HG03045 (cell line): ENCODE results near the gene CRYM.
A peak's percentile ranks its signal among the peaks of the same experiment; 100 is the strongest.
"Not testable (repeated sequence)": the region's sequence is repeated elsewhere in the genome, so short reads cannot be mapped to it uniquely, and the experiment has no call there.

Experiments used
- ATAC-seq: cut with Tn5 transposase; IDR thresholded peaks from one replicate; pipeline ENCODE4 v1.9.1; 2021; ENCODE audit warnings: mild to moderate bottlenecking, moderate library complexity; ENCODE audit not compliant: unreplicated experiment

The CRYM gene

DNA sequence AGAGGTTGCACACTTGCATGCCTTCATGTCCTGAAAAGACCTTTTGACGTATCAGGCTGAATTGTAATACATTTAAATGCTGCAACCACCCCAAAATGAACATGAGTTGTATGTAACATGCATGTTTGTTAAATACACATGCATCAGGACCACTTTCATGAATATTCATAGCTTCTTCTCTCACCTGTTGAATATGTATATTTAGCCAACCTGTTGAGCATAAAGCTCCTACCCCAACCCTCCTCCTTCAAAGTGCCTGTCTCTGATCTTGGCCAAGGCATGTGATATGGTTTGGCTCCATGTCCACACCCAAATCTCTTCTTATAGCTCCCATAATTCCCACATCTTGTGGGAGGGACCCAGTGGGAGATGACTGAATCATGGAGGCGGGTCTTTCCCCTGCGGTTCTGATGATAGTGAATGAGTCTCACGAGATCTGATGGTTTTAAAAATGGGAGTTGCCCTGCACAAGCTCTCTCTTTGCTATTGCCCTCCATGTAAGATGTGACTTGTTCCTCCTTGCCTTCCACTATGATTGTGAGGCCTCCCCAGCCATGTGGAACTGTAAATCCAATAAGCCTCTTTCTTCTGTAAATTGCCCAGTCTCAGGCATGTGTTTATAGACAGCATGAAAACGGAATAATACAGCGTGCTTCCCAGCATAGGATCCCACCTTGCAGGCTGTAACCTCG lies 3.8 kb upstream of the CRYM start:
- no peak for ATAC-seq

DNA sequence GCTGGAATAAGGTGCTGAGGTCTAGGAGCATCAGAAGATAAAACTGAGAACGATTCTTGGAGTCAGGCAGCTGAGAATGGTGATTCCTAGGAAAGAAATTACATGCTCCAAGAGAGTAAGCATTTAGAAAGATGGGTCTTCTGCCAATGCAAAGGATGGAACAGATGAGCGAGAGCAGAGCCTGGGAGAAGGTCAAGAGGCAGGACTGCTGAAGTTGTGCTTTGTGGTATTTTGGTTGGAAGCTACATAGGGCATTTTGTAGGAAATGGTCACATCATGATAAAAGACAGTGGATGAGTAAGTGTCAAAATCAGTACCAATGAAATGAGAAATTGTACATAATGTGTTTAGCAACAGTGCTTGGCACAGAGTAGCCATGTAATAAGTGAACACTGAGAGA lies 1.4 kb upstream of the CRYM start:
- no peak for ATAC-seq

DNA sequence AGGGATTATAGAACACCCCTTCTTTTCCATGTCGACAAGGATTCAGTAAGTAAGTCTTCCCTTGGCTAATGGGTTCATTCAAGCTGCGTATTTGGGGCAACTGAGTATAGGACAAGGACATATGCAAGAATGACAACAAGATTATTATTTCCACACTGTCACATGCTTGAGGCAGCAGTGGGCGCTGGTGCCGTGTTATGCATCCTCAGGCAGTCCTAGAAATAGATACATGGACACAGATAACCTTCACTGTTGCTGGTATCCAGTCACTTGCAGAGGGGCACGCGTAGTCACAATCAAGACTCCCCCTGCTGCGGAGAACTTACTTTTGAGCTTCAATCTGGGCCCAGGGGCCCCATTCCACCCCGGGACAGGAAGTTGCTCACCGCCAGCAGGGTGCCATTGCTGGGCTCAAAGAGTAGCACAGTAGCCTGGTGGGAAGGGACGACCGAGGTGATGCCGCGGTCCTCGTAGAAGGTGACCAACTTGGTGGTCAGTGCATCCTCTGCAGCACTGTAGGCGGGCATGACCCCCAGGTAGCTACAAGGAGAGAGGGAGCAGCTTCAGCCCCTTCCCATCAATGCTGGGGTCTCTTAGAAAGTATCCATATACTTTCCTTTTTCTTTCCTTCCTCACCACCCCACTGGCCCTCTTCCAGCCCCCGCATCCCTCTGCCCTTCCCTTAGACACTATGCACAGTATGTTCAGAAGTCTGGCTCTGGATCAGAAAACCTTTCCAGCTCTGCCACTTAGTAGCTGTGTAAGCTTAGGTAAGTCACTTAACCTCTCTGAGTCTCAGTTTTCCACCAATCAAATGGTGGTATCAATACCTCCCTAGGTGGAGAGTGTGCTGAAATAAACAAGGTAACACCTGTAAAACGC lies 804 bp downstream of the CRYM start:
- no peak for ATAC-seq

DNA sequence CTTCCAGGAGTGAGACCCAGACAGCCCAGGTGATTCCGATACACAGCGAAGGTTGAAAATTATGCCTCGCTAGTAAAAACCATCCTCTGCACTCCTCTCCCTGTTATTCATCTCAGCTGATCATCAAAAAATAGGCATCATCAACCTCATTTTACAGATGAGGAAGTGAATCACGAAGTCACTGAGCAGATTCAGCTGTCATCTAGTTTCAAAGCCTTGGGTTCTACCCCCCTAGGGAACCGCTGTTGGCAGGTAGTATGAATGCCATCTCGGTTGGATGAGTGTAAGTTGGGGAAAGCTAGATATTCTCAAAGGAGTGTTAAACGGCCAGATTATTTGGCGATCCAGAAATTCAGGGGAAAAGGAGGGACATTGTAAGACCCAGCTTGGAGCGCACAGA lies 2.0 kb downstream of the CRYM start:
- no peak for ATAC-seq

DNA sequence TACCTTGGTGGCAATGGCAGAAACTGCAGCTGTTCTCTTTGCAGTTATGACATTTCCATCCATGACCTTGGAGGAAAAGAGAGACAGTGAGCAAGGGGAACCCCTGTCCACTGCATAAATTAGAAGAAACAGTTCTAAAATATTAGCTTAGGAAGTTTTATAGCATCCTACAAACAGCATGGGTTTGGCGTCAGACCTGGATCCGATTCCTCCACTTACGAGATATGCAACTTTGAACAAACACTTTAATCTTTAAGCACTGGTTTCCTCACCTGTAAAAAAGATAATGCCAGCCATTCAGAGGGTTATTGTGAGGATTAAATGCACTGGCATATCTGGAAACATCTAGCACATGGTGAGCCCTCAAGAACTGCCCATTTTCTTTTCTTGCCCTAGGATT lies 2.6 kb downstream of the CRYM start:
- ATAC-seq: no peak

DNA sequence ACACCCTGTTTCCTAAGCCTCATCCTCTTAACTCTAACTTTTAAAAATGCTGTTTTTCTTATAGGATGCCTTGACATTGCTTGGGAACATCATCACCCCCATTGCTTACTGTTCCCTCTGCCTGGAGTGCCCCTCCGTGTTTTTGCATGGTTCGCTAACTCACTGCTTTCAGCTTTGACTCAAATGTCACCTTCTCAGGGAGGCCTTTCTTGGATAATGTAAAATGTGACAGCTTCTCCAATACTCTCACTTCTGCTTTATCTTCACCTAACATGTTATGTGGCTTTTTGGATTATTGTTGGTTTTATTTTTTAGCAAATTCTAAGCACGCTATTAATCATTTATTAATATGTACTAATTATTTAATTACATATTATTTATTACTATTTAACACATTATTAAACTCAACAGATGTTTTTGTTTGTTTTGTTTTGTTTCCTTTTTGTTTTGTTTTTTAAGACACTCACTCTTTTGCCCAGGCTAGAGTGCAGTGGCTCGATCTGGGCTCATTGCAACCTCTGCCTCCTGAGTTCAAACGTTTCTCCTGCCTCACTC lies 3.8 kb downstream of the CRYM start:
- no peak for ATAC-seq

DNA sequence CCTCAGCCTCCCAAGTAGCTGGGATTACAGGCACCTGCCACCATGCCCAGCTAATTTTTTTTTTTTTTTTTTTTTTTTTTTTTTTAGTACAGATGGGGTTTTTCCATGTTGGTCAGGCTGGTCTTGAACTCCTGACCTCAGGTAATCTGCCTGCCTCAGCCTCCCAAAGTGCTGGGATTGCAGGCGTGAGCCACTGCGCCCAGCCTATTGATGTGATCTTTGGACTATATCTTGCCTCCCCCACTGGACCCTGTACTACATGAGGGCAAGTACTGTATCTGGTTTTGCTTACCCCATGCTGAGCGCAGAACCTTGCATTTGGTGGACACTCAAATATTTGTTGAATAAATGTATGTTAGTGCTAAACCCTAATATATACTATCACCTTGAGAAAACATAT lies 5.3 kb downstream of the CRYM start:
- ATAC-seq: not testable (repeated sequence)

DNA sequence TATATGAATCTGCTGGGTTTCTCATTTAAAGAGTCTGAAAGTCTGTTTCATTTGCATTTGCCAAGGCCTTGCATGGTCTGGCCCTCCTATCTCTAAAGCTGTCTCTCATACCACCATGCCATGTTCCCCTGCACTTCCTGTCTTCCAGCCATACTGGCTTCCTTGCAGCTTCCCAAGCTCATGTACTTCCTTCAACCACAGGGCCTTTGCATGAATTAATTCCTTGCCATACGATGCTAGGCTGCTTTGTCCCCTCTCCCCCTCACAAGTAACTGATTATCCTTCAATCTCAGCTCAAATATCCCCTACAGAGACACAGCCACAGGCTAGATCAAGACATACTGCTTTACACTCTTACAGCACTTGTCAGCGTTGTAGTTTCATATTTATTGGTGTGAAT lies 5.8 kb downstream of the CRYM start:
- no peak for ATAC-seq

DNA sequence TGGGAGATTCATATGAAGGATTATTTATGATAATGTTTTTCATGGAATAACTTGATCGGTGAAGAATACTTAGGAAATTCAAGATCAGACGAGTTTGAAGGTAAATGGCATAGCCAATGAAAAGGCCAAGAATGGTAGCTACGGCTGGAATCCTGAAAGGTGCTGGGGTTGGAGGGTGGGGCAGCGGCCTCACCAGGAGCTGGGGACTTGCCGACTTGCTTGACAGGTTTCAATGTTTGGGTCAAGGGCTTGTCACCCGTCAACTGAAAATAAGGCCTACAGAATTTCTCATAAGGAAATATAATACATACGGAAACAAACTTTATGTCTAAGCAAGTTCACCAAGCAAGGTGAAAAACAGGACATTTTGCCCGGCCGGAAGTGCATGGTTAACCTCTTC lies 9.9 kb downstream of the CRYM start:
- ATAC-seq: no peak

DNA sequence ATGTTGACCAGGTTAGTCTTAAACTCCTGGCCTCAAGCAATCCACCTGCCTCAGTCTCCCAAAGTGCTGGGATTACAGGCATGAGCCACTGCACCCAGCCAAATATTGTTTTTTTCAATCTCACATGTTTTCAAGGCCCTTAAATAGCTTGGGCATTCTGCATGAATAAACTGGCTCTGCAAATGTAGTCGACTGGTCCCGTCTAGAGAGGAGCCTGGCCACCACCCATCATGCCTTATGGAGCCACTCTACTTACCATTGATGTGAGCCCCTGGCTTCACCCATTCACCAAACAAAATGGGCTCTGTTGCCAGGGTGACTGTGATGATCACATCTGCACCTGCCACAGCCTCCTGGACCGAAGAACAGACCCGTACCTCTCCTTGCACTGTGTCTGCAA lies 10.8 kb downstream of the CRYM start:
- ATAC-seq: no peak

DNA sequence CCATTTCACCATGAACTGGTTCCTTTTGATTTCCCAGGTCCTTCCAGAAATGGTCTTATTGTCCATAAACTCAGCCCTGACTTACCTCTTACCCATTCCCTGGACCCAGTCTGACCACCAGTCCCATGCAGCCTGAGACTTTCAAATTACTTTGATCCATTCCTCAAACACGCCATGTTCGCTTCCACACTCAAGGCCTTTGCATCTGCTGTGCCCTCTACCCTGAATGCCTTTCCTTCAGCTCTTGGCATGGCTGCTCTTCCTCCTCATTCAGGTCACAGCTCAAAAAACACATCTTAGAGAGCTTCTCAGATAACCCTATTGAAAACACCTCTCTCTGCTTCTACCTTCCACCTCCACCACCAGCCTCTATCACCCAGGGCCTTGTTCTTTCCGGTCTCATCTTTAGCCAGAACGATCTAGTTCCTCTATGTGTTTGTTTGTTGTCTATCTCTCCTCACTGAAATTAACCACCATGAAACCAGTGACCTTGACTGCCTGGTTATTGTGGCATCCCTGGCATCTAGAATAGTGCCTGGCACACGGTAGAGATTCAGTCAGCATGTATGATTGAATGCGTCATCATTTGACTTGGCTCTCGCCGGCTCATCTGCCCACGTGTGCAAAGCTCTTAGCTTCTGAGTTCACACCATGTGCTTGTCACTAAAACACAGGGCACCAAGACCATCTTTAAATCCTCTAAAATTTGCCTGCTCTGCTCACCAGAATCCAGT lies 12.8 kb downstream of the CRYM start:
- no peak for ATAC-seq

DNA sequence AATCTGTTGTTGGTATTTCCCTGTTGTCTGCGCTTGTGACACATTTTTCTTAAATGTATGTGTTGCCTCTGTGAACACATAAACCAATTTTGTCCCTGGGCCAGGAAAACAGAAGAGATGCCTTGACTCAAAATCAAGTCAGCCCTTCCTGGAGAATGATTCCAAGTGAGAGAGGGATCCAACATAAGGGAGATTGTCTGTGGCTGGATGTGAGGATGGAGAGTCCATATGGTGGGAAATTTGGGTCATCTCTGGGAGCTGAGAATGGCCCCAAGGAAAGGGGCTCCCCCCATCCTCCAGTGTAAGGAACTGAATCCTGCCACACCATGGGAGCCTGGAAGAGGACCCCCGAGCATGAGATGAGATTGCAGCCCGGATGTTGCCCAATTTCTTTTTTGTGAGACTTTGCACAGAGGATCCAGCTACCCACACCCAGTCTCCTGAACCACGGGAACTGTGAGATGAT lies 13.5 kb downstream of the CRYM start:
- ATAC-seq: no peak

DNA sequence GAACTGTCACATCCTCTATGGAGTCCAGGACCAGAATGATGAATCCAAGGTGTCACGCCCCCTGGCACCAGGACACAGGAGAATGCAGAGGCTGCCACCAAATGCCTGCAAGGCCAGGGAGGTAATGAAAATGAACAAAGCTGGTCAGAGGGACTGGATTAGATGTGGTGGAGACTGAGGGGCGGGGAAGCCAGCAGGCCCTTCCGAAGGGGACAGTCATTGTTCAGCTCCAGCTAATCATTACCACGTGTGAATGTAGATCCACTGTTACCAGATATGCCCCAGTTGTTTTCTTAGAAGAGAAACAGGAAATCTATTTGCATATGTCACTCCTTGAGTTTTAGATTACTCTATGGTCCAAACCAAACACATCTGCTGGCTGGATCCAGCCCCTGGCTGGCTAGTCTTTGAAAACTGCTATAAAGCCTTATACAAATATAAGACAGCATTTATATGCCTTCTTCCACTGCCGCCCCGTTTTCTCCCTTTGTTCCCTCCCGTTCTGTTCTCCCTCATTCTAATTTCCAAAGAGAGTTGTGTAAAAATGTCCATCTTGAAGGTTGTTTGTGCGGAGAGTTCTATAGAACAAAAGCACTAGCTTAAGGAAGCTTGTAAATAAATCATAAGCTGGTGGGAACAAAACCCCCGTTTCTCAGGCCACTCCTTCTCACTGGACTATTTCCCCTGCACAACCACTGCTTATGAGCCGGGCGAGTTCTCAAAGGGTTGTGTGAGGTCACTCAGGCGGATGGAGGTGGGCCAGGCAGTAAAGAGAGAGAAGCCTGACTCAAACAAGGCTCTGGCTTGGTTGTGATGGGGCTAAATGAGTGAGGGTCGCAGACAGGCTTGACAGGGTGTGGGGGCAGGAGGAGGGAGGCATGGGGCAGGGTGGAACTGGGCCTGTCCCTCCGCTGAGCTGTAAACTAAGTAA lies 14.2 kb downstream of the CRYM start:
- ATAC-seq: peak; percentile 57

DNA sequence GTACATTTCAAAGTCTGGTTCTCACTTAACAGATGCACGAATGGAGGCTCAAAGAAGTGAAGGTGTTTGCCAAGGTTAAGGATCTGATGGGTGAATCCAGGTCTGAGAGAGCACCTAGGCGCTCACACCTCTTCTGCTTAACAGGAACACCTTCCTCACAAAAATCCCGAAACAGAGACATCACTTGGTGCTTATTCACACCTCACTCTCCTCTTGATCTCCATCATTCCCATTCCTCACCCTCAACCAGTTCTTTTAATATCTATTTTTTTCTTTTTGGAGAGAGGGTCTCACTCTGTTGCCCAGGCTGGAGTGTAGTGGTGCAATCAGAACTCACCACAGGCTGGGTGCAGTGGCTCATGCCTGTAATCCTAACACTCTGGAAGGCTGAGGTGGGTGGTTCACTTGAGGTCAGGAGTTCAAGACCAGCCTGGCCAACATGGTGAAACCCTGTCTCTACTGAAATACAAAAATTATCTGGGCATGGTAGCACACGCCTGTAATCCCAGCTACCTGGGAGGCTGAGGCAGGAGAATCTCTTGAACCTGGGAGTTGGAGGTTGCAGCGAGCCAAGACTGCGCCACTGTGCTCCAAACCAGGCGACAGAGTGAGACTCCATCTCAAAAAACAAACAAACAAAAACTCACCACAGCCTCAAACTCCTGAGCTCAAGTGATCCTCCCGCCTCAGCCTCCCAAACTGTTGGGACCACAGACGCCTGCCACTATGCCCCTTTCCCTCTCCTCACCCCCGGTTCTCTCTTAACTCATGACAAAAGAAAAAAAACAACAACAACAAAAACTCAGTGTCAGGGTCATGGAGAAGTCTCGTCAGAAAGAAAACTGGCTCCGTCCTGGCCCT lies 15.1 kb downstream of the CRYM start:
- no peak for ATAC-seq

DNA sequence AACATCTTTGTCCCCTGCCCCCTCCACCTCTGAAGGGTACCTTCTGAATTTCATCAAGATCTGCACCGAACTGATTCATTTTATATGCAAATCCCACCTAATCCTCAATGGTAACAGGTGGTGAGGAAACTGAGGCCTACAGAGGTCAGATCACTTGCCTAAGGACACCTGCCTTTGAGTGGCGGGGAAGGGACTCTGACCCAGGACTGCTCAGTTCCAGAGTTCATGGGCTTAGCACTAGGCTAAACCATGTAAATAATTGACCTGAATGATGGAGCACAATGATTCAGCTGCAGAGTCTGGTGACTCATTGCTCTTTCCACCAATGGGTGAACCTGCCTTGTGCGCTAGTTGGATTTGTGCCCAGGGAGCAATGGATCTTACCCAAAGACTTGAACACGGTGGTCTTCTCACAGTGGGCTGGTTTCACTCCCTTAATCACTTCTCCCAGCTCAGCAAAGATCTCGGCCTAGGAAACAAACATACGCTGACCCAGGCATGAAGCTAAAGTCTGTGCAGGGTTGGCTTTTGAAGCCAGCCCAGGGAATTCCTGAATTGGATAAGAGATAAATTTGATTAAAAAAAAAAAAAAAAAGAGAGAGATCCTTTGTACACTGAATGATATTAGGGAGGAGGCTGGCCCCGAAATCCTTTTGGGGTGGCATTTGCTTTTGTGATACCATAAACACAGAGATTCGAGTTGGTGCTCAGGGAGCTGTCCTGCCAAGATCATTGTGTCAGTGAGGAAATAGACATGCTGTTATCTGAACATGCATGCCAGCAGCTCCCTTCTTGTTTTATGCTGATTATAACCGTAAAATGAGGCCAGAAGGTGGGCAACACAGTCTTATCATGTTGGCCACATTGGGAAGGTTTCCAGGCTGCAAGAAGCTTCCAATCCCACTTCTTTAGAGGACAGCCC lies 17.0 kb downstream of the CRYM start:
- ATAC-seq: no peak

DNA sequence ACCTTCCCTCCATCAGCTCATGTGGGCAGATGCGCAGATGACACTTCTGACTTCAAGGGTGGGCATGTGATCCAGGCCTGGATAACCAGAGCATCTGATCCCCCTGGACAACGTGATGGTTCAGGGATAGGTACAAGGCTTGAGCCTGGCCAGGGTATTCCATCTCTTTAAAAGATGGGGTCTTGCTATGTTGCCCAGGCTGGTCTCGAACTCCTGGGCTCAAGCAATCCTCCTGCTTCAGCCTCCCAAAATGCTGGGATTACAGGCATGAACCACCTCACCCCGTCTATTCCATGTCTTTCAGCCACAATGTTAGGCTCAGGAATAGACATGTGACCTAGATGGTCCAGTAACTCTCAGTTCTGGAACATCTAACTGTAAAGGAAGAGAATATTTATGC lies 20.8 kb downstream of the CRYM start:
- ATAC-seq: no peak

DNA sequence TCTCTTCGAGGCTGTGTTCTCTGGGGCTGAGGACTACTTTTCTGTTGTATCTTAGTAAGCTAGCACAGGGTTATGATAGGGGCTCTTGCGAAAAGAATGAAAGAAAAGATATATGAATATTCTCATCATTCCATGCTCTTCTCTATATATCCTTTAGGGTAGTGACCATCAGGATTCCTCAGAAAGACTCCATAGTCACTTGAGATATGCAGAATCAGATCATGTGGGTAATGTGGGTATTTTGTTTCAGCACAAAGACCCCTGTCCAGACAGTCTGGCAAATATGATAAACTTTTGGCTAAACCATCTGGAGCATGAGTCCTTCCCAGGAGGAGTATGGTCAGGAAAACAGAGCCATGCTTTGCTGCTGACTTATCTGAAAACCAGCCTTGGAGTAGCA lies 21.5 kb downstream of the CRYM start:
- ATAC-seq: no peak

DNA sequence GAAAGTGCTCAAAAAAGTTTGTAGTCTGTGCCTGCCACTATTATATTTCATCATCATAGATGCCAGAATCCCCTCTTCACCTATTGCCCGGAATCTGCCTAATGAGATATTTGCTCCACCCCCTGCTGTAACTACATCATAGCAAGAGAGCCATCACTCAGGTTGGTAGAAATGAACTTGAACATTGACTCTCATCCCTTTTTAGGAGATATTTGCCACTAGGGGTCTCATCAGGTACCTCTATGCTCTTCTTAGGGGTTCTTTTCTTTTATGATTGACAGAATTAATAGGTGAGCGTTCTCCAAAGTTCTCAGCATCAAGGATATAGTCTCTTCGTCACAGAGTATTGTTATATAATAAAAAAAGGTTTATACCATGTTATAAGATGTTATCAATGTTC lies 24.6 kb downstream of the CRYM start:
- ATAC-seq: no peak
